Activated naive CD8-positive, alpha-beta T cell (primary cell): ENCODE results near the gene HSCB.

ENCODE experiments used
- H3K27ac Mint-ChIP-seq: one replicate; pipeline ENCODE4 v1.8.0; 2021; ENCODE audit warnings: mixed read lengths
- H3K27me3 Mint-ChIP-seq: one replicate; pipeline ENCODE4 v1.8.0; 2021; ENCODE audit warnings: mixed read lengths
- H3K36me3 Mint-ChIP-seq: one replicate; pipeline ENCODE4 v1.8.0; 2021; ENCODE audit warnings: mixed read lengths
- H3K4me1 Mint-ChIP-seq: one replicate; pipeline ENCODE4 v1.8.0; 2021; ENCODE audit warnings: low read depth, mixed read lengths
- H3K4me3 Mint-ChIP-seq: one replicate; pipeline ENCODE4 v1.8.0; 2021; ENCODE audit warnings: mild to moderate bottlenecking, mixed read lengths
- H3K9me3 Mint-ChIP-seq: one replicate; pipeline ENCODE4 v1.8.0; 2021; ENCODE audit warnings: low read depth, mixed read lengths

The HSCB gene

DNA sequence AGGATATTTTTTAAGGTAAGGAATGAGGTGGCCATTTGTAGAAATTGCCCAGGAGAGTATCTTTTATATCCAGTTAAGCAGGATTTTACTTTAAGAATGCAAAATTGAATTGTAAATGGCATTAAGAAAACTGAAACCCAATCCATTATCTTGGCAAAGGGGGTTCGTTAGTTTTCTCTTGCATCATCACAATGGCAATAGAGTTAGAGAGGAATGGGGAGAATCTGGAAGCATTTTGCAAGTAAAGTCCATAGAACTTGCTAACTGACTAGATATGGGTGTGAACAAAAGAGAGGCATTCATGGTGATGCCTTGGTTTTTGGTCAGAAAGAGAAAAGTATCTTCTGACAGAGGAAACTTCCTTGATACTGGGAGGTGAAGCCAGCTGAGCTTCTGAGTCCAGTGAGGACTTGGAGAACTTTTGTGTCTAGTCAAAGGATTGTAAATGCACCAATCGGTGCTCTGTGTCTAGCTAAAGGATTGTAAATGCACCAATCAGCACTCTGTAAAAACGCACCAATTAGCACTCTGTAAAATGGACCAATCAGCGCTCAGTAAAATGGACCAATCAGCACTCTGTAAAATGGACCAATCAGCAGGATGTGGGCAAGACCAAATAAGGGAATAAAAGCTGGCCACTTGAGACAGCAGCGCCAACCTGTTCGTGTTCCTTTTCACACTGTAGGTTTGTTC lies 27.0 kb downstream of the HSCB start:
- Mint-ChIP-seq H3K9me3 (no peaks in the 10 kb centered on the region), H3K4me3 (no peak overlapping the region), H3K36me3 (peaks cover 2% of the 10 kb centered on the region), H3K4me1 (peaks cover 9% of the 10 kb centered on the region), H3K27ac (no peak overlapping the region), H3K27me3 (peaks cover 2% of the 10 kb centered on the region)

DNA sequence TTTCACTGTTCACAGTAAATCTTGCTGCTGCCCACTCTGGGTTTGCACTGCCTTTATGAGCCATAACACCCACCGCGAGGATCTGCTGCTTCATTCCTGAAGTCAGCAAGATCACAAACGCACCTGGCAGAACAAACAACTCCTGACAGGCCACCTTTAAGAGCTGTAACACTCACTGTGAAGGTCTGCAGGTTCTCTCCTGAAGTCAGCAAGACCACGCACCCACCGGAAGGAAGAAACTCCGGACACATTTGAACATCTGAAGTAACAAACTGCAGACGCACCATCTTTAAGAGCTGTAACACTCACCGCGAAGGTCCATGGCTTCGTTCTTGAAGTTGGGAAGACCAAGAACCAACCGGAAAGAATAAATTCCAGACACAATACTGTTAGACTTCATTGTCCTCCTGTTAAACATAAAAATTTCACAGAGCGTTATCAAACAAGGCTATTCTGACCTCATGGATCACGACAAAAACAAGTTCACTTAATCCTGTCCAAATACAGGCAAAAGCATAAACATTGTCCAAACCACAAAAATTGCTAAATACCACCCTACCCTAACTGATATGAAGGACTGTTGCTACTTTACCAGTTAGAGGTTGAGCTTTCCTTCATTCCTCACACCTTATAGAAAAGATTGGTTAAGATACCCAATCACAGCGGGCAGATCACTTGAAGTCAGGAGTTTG lies 27.7 kb downstream of the HSCB start:
- H3K9me3 Mint-ChIP-seq = no peaks in the 10 kb centered on the region
- peaks cover 2% of the 10 kb centered on the region for H3K36me3 Mint-ChIP-seq
- H3K4me3 Mint-ChIP-seq = no peak overlapping the region
- peak overlapping the region; percentile 41 for H3K27ac Mint-ChIP-seq
- H3K4me1 Mint-ChIP-seq = peaks cover 13% of the 10 kb centered on the region
- no peaks in the 10 kb centered on the region for H3K27me3 Mint-ChIP-seq

DNA sequence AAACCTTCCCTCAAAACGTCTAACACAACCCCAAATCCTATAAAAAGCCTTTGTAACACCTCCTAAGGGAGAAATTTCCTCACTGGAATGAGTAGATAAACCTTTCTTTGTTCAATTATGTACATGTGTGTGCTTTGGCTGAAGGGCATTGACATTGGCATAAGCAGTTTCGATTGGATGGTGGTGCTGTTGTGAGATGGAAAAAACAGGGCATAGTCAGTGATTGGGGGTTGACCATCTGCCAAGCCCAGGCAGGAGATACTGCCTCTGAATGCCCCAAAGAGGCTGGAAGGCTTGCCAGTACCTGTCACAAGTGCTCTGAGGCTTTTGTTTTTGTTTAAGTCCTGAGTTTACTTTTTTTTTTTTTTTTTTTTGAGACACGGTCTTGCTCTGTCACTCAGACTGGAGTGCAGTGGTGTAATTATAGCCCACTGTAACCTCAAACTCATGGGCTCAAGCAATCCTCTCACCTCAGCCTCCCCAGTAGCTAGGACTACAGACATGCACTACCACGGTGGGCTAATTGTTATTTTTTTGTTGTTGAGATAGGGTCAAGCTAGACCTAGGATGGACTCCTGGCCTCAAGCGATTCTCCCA lies 29.5 kb downstream of the HSCB start:
- H3K27me3 Mint-ChIP-seq = no peaks in the 10 kb centered on the region
- H3K36me3 Mint-ChIP-seq = peaks cover 4% of the 10 kb centered on the region
- H3K27ac Mint-ChIP-seq = no peak overlapping the region
- no peak overlapping the region for H3K4me3 Mint-ChIP-seq
- H3K9me3 Mint-ChIP-seq = no peaks in the 10 kb centered on the region
- H3K4me1 Mint-ChIP-seq = peaks cover 30% of the 10 kb centered on the region

DNA sequence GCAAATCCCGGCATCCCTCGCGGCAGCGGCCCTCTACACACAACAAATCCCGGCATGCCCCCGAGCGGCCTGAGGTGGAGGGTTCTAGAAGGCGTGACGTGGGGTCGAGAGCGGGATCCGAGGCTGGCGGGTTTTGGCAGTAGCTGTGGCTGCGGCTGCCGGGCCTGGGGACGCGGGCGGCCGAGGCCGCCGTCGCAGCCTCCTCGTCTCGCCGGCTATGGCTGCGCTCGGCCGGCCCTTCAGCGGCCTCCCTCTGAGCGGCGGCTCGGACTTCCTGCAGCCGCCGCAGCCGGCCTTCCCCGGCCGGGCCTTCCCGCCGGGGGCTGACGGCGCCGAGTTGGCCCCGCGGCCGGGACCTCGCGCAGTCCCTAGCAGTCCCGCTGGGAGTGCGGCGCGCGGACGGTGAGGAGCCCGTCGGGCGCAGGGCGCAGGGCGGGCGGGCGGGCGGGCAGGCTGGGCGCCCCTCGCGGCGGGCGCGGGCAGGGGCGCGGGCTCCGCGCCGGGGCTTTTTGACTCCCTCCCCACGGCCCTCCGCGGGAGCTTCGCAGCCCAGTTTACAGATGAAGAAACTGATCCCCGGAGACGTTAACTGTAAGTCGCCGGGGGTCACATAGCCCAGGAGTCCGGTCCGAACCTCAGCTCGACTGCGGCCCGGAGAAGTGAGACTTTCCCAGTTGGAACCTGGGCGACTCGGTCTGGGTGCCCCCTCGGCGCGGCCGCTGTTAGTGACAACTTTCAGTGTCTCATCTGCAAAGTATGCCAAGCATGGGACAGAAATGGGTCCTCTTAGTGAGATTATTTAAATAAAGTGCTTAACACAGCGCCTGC lies 31.0 kb downstream of the HSCB start, which contains the start of gene CCDC117:
Gene CCDC117 (plus strand): TSS at position 63 of the 828 bp plus-strand sequence. CDS start 155 bp downstream, at position 218.
- no peaks in the 10 kb centered on the region for H3K9me3 Mint-ChIP-seq
- peaks cover 34% of the 10 kb centered on the region for H3K4me1 Mint-ChIP-seq
- peak within 1 kb of the TSS; percentile 99 for H3K4me3 Mint-ChIP-seq
- H3K27me3 Mint-ChIP-seq = no peaks in the 10 kb centered on the region
- H3K36me3 Mint-ChIP-seq = peaks cover 4% of the 10 kb centered on the region
- peak within 1 kb of the TSS; percentile 99 for H3K27ac Mint-ChIP-seq

DNA sequence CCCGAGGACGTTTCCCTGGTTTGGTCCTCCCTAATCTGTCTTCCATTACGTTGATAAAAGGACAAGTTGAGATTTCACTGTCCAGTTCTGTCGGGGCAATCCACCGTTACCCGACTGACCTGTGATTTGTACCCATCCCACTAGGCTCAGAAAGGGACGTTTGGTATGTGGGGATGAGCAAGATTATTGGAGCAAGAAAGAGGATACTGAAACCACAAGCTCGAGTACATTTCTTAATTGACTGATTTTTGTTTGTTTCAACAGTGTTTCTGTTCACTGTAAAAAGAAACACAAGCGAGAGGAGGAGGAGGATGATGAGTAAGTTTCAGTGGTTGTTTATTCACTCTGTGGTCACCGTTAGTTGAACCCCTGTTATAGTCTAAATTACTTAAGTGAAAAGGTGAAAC lies 31.6 kb downstream of the HSCB start:
- Mint-ChIP-seq H3K27me3 (no peaks in the 10 kb centered on the region), H3K36me3 (peaks cover 4% of the 10 kb centered on the region), H3K9me3 (no peaks in the 10 kb centered on the region), H3K4me3 (peak overlapping the region; percentile 99), H3K4me1 (peaks cover 39% of the 10 kb centered on the region), H3K27ac (peak overlapping the region; percentile 99)

DNA sequence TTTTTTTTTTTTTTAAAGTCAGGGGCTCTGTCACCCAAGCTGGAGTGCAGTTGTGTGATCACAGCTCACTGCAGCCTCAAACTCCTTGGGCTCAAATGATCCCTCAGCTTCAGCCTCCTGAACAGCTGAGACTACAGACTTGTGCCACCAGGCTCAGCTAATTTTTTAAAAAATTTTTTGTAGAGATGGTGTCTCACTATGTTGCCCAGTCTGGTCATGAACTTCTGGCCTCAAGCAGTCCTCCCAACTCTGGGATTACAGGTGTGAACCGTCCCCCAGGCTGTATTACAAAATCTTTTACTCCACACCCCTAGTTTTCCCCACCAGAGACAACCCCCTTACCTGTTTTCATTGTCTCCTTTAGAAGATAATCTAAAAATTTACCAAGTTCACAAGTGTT lies 32.5 kb downstream of the HSCB start:
- Mint-ChIP-seq H3K9me3 (no peaks in the 10 kb centered on the region), H3K36me3 (peaks cover 4% of the 10 kb centered on the region), H3K4me1 (peaks cover 45% of the 10 kb centered on the region), H3K27me3 (no peaks in the 10 kb centered on the region), H3K27ac (peak overlapping the region; percentile 61), H3K4me3 (peak overlapping the region; percentile 99)

DNA sequence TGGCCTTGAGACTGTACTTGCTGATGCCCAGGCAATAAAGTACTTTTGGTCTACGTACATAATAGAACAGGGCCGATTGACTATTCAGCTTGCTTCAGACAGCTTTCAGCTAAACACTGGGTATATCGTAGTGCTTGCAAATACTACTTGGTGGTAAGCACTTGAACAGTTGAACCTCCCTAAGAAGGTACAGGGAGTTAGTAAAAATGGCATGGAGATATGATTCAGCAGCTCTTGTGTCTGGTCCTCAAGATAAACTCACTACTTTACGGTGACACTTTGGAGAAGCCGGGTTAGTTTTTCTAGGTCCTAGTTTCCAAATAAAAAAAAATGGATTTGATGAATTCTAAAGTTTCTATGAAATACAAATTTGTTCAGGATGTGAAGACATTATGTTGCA lies 38.0 kb downstream of the HSCB start:
- Mint-ChIP-seq H3K36me3 (peaks cover 2% of the 10 kb centered on the region), H3K4me1 (peaks cover 44% of the 10 kb centered on the region)

DNA sequence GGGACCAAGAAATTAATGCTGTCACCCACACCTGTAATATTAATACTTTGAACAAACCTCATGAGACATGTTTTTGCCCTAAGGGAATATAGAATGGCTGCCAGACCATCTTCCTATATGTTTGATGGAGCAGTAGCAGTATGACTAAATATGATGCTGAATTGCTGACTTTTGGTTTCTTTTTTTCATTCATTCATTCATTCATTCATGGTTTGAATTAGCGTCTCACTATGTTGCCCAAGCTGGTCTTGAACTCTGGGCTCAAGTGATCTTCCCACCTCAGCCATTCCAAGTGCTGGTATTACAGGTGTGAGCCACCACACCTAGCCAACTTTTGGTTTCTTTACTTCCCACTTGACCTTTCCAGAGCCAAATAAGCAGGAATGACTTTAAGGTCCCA lies 38.5 kb downstream of the HSCB start:
- Mint-ChIP-seq H3K4me3 (no peak overlapping the region), H3K4me1 (peaks cover 41% of the 10 kb centered on the region), H3K9me3 (no peaks in the 10 kb centered on the region), H3K27me3 (no peaks in the 10 kb centered on the region), H3K36me3 (peaks cover 2% of the 10 kb centered on the region), H3K27ac (no peak overlapping the region)

More for the DNA sequence above, 38.0 kb downstream of the HSCB start:
- Mint-ChIP-seq H3K27ac (peak overlapping the region; percentile 23), H3K27me3 (no peaks in the 10 kb centered on the region), H3K4me3 (no peak overlapping the region), H3K9me3 (no peaks in the 10 kb centered on the region)

DNA sequence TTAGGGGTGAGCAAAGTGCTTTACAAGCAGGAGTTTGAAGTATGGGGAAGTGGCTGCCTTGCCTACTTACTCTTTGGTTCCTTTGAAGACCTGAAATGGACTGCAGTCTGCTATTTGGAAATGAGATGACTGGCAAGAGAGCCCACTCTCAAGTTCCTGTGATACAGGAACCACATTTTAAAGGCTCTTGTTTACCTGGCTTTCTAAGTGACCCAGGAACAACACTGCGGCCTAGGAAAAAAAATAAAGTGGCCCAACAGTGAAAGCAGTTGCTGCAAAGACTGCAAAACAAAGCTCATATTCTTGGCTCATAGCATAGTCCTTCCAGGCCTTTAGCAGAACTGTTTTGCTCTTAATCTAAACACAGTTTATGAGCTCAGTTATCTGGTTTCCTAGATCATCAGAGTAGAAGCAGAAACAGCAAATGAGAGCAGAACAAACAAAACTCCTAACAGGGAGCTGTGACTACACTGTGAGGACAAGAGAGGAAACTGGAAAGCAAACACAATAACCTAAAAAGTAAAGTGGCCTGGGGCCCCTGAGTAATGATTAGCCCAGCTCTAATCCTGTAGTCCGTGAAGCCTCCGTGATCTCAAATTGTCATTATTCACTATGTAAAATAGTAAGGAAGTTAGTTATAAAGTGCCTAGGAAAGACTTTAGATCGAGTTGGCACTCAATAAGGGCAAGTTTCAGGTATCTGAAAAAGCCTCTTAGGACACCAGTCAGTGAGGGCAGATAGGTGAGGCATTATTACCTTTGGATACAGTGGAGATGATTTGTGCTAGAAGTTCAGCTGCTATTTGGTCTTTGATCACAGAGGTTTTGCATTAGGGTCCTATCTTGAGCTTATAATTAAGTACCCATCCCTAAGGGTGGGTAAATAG lies 42.2 kb downstream of the HSCB start:
- no peaks in the 10 kb centered on the region for H3K27me3 Mint-ChIP-seq

DNA sequence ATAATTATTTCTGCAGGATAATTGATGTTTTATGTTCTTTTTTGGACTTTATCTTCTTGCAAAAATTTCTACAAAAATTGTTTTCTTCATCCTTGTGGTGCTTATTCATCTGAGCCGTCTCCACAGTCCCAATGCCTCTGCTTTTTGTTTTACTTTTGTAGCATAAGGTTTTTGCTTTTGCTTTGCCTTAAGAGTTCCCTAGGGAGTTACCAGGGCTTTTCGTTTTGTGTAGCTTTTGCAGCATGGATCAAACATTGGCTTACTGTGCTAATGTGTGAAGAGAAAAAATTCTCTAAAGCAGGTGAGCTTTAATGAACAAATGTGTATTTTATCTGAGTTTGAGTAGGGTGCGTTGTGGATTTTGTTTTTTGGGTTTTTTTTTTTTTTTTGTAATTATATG lies 46.8 kb downstream of the HSCB start:
- no peaks in the 10 kb centered on the region for H3K9me3 Mint-ChIP-seq
- H3K36me3 Mint-ChIP-seq = no peaks in the 10 kb centered on the region
- no peak overlapping the region for H3K27ac Mint-ChIP-seq
- H3K4me1 Mint-ChIP-seq = peaks cover 29% of the 10 kb centered on the region
- no peaks in the 10 kb centered on the region for H3K27me3 Mint-ChIP-seq
- no peak overlapping the region for H3K4me3 Mint-ChIP-seq

More for the DNA sequence above, 42.2 kb downstream of the HSCB start:
- Mint-ChIP-seq H3K36me3 (peaks cover 2% of the 10 kb centered on the region), H3K27ac (no peak overlapping the region), H3K4me3 (no peak overlapping the region), H3K9me3 (no peaks in the 10 kb centered on the region), H3K4me1 (peaks cover 21% of the 10 kb centered on the region)

DNA sequence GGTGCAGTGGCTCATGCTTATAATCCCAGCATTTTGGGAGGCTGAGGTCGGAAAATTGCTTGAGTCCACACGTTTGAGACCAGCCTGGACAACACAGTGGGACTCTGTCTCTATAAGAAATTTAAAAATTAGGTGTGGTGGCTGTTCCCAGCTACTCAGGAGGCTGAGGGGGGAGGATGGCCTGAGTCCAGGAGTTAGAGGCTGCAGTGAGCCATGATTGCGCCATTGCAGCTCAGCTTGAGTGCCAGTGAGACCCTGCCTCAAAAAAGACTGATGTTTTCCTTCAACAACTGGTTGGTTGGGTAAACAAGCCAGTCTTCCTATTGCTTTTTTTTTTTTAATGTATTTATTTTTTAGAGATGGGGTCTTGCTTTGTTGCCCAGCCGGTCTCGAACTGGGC lies 49.3 kb downstream of the HSCB start:
- Mint-ChIP-seq H3K27me3 (no peaks in the 10 kb centered on the region), H3K4me3 (no peak overlapping the region), H3K4me1 (peaks cover 48% of the 10 kb centered on the region), H3K9me3 (no peaks in the 10 kb centered on the region), H3K36me3 (peaks cover 5% of the 10 kb centered on the region), H3K27ac (no peak overlapping the region)

DNA sequence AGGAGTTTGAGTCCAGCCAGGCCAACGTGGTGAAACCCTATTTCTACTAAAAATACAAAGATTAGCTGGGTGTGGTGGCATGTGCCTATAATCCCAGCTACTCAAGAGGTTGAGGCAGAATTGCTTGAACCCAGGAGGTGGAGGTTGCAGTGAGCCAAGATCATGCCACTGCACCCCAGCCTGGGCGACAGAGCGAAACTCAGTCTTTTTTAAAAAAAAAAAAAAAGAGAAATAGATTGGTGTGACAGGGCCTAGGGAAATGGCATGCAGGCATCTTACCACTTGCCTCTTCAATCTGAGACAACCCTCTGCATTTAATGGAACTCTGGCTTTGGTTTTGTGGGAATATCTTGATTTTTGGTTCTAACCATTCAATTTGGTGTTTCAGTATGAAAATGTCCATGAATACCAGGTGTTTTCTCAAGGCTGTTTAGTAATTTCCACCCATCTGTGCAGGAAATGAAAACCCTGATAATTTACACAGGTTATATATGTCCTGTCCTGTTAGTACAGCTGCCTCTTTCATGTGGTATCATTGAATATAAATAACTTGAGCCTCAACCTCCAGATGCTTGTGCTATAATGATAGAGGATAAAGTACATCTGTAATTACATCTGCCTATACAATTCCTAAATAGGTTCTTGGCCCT lies 50.1 kb downstream of the HSCB start:
- Mint-ChIP-seq H3K9me3 (no peaks in the 10 kb centered on the region), H3K4me1 (peaks cover 54% of the 10 kb centered on the region), H3K27me3 (no peaks in the 10 kb centered on the region), H3K27ac (peak overlapping the region; percentile 38), H3K4me3 (no peak overlapping the region), H3K36me3 (peaks cover 12% of the 10 kb centered on the region)

DNA sequence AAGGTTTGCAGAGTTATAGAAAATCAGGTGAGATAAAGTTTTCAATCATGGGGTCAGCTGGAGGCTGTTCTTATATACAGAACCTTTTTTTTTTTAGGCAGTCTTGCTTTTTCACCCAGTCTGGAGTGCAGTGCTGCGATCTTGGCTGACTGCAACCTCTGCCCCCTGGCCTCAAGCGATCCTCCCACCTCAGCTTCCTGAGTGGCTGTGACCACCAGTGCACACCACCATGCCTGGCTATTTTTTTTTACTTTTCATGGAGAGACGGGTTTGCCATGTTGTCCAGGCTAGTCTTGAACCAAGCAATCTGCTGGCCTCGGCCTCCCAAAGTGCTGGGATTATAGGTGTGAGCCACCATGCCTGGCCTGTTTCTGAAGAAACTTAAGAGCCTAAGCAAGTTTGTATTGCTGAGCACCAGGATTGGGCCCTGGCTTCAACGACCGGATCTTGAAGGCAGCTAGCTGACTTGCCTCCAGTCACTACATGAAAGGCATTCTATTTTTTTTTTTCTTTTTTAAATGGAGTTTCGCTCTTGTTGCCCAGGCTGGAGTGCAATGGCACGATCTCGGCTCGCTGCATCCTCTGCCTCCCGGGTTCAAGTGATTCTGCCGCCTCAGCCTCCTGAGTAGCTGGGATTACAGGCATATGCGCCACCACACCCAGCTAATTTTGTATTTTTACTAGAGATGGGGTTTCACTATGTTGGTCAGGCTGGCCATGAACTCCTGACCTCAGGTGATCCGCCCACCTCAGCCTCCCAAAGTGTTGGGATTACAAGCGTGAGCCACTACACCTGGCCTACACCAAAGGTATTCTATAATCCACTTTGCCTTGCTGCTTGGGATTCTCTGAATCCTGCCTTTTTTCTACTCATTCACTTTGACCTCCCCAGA lies 50.9 kb downstream of the HSCB start:
- H3K36me3 Mint-ChIP-seq = peaks cover 12% of the 10 kb centered on the region
- H3K27me3 Mint-ChIP-seq = no peaks in the 10 kb centered on the region
- H3K4me3 Mint-ChIP-seq = peak overlapping the region; percentile 3
- peaks cover 58% of the 10 kb centered on the region for H3K4me1 Mint-ChIP-seq
- H3K9me3 Mint-ChIP-seq = no peaks in the 10 kb centered on the region
- peak overlapping the region; percentile 64 for H3K27ac Mint-ChIP-seq
